GM03348 (cell line): ENCODE measurements around the gene TRIP6.
"Not testable (repeated sequence)": the region's sequence is repeated elsewhere in the genome, so short reads cannot be mapped to it uniquely, and the experiment has no call there.

ENCODE experiments used
- DNase-seq: peaks from one replicate; pipeline ENCODE4 v3.0.0; 2012; ENCODE audit warnings: low spot score

Gene TRIP6

GRCh38 chr7:100919335-100919734 lies 52.1 kb downstream of the TRIP6 start:
- DNase-seq: not testable (repeated sequence)

GRCh38 chr7:100919779-100920437 lies 52.7 kb downstream of the TRIP6 start:
- not testable (repeated sequence) for DNase-seq

- DNase-seq: no peak
Observed at GRCh38 chr7:100921039-100921438, 53.9 kb downstream of the TRIP6 start.
